B cell (primary cell): ENCODE results near the gene AURKAIP1. TPM values are rescaled to one million over a fixed set of nuclear protein-coding genes. Genes with fewer than 3 reads are reported as not detected.

ENCODE experiments used
- ATAC-seq: fragments of 200-7000 bp; cut with Tn5 transposase; one replicate; pipeline ENCODE4 v1.10.0; 2021; ENCODE audit warnings: low read depth, mild to moderate bottlenecking, moderate number of reproducible peaks, moderate library complexity
- CTCF ChIA-PET: fragments of 350-600 bp; sonication (Branson Sonifier 250); formaldehyde crosslinking; loops from one replicate; lab custom pipeline; 2021; ENCODE audit warnings: antibody characterized with exemption, inconsistent platforms; lab: Charles Lee
- POLR2A ChIA-PET: fragments of 350-600 bp; sonication (Branson Sonifier 250); formaldehyde crosslinking; loops from one replicate; lab custom pipeline; 2021; ENCODE audit warnings: antibody characterized with exemption; lab: Charles Lee
- DNase-seq: peaks from one replicate; pipeline ENCODE4 v3.0.0; 2013
- H2AFZ ChIP-seq: 2 replicates; pipeline ENCODE4 v1.6.1; 2012; ENCODE audit warnings: mild to moderate bottlenecking, low read depth, low read length; ENCODE audit not compliant: insufficient read depth, poor library complexity, severe bottlenecking
- H3K27ac ChIP-seq, 2 donors: 1 replicate in 1 of 2; 2 replicates in 1 of 2; pipeline ENCODE4 v1.5.1; 2012 to 2013; ENCODE audit warnings: low read length in 2 of 2, mild to moderate bottlenecking in 2 of 2, moderate library complexity in 1 of 2
- H3K27me3 ChIP-seq, 4 experiments: fragments of 200-600 bp in 1 of 4; sonication (generic) in 1 of 4; replicated peaks in 1 of 4; 1 replicate in 2 of 4; 2 replicates in 2 of 4; pipeline versions ENCODE4 v1.6.1 to v1.7.0; 2013 to 2016; ENCODE audit warnings: low read length in 3 of 4, mild to moderate bottlenecking in 2 of 4, mixed read lengths in 1 of 4, moderate library complexity in 1 of 4; ENCODE audit not compliant: insufficient read depth in 4 of 4, control insufficient read depth in 3 of 4; ENCODE audit errors: control extremely low read depth in 1 of 4
- H3K36me3 ChIP-seq, 2 experiments: replicated peaks in 1 of 2; 1 replicate in 1 of 2; 2 replicates in 1 of 2; pipeline versions ENCODE4 v1.6.1 to v1.7.1; 2013; ENCODE audit warnings: low read length in 1 of 2; ENCODE audit not compliant: insufficient read depth in 2 of 2, control insufficient read depth in 1 of 2; ENCODE audit errors: control extremely low read depth in 1 of 2, extremely low read depth in 1 of 2
- H3K4me1 ChIP-seq, 2 donors: fragments of 200-600 bp in 1 of 2; sonication (generic) in 1 of 2; 1 replicate in 1 of 2; 2 replicates in 1 of 2; pipeline versions ENCODE4 v1.5.1 to v1.6.1; 2013 to 2017; ENCODE audit warnings: low read length in 2 of 2; ENCODE audit not compliant: control insufficient read depth in 2 of 2, insufficient read depth in 2 of 2
- H3K4me2 ChIP-seq: replicated peaks from 2 replicates; pipeline ENCODE3; 2012; ENCODE audit warnings: mild to moderate bottlenecking, low read depth, low read length; ENCODE audit not compliant: poor library complexity, severe bottlenecking
- H3K4me3 ChIP-seq, 5 experiments: fragments of 200-600 bp in 1 of 5; sonication (generic) in 1 of 5; 1 replicate in 3 of 5; 2 replicates in 2 of 5; pipeline versions ENCODE4 v1.5.1 to v1.7.0; 2011 to 2016; ENCODE audit warnings: low read length in 4 of 5, mild to moderate bottlenecking in 4 of 5, low read depth in 2 of 5, control low read depth in 1 of 5, moderate library complexity in 1 of 5; ENCODE audit not compliant: insufficient read depth in 1 of 5; ENCODE audit errors: control extremely low read depth in 1 of 5, extremely low read depth in 1 of 5
- H3K79me2 ChIP-seq: fragments of 200-600 bp; sonication (generic); one replicate; pipeline ENCODE4 v1.6.0; 2016; ENCODE audit warnings: low read length; ENCODE audit not compliant: control insufficient read depth, insufficient read depth
- H3K9ac ChIP-seq: fragments of 200-600 bp; sonication (generic); 2 replicates; pipeline ENCODE4 v1.6.1; 2017; ENCODE audit warnings: mild to moderate bottlenecking, low read length, moderate library complexity
- H3K9me3 ChIP-seq, 3 donors: one replicate each; pipeline versions ENCODE4 v1.6.1 to v1.7.1; 2013; ENCODE audit warnings: low read length in 2 of 3; ENCODE audit not compliant: control insufficient read depth in 2 of 3, insufficient read depth in 1 of 3; ENCODE audit errors: control extremely low read depth in 1 of 3
- H4K20me1 ChIP-seq: 2 replicates; pipeline ENCODE4 v1.6.0; 2012; ENCODE audit warnings: mild to moderate bottlenecking, low read length; ENCODE audit not compliant: insufficient read depth, control insufficient read depth, poor library complexity, severe bottlenecking
- H3K27ac Mint-ChIP-seq: one replicate; pipeline ENCODE4 v1.8.0; 2021; ENCODE audit warnings: mixed read lengths
- H3K27me3 Mint-ChIP-seq: one replicate; pipeline ENCODE4 v1.8.0; 2021; ENCODE audit warnings: mixed read lengths
- H3K4me1 Mint-ChIP-seq: one replicate; pipeline ENCODE4 v1.8.0; 2021; ENCODE audit warnings: mixed read lengths
- H3K4me3 Mint-ChIP-seq: one replicate; pipeline ENCODE4 v1.8.0; 2021; ENCODE audit warnings: mixed read lengths
- H3K9me3 Mint-ChIP-seq: one replicate; pipeline ENCODE4 v1.8.0; 2022; ENCODE audit warnings: mixed read lengths; ENCODE audit not compliant: insufficient read depth
- EZH2 ChIP-seq: IDR thresholded peaks from 2 replicates; pipeline ENCODE4 v1.6.1; 2012; ENCODE audit warnings: borderline replicate concordance, low read depth, mild to moderate bottlenecking, moderate library complexity, low read length; ENCODE audit not compliant: insufficient read depth, poor library complexity, severe bottlenecking
- WGBS: methylation state at CpG from one replicate; pipeline ENCODE4 v1.1.5; 2013; ENCODE audit warnings: missing lambda C conversion rate; ENCODE audit not compliant: insufficient coverage; 5-methylcytosine and 5-hydroxymethylcytosine counted together
- intact Hi-C: fragments of 100-400 bp; cut with micrococcal nuclease; formaldehyde crosslinking; loops from one replicate; pipeline ENCODE4 v1.10.0; 2022
- polyA plus RNA-seq: library from polyadenylated mRNA; depleted of rRNA; stranded (reverse); fragments of >200 nt; gene quantifications from 2 replicates; pipeline ENCODE4 v1.2.3, GENCODE V29; 2012
- total RNA-seq, 2 donors: library from RNA; stranded (reverse); fragments of 120-200 nt in 1 of 2; gene quantifications; 1 replicate in 1 of 2; 2 replicates in 1 of 2; pipeline versions ENCODE4 v1.2.3 to v1.2.4, GENCODE V29; 2013 to 2022
- TF ChIP-seq, protein P1 (sequence below): fragments of 200-600 bp; IDR thresholded peaks from one replicate; pipeline ENCODE4 v1.8.0; 2022; ENCODE audit warnings: antibody characterized with exemption, mild to moderate bottlenecking

AURKAIP1 gene
- total and polyA plus RNA-seq, 2 donors (not counting 1 experiment from before 2014, with no cell fraction given) = 61.1 to 61.7 TPM

DNA sequence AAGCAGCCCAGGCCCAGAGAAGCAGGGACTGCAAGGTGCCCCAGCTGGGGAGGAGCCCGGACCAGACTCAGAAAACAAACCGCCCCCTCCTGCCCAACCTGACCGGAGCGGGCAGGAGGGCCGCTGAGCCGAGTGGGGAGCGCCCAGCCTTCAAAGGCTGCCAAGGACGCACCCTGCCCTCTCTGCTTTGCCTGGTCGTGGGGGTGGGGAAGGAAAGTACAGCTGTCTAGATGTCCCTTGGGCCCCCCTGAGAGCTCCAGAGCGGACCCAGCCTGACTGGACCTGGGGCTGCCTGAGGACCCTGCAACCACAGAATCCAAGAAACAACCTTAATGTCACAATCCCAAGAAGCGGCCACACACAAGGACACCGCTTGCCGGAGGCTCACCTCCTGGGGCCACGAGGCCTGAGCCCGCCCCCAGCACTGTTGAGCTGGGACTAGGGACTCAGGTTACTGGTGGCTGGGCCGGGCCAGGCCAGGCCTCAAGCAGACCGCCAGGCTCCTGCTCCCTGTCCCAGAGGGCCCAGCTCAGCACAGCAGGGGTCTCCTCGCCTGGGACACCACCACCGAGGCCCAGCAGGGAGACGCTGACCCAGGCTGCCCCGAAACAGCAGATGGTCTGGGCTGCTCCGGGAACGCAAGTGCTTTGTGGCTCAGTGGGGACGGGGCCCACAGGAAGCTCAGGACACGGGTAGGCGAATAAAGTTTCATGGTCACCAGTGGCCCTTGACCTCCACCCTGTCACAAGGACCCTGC lies 27.2 kb downstream of the AURKAIP1 start:
- Histone ChIP-seq H3K36me3 (no peaks in the 10 kb centered on the region), H3K27me3 (peaks cover 0 to 15% (median 2%) of the 10 kb centered on the region in 4 experiments), H3K79me2 (peaks cover 34% of the 10 kb centered on the region), H4K20me1 (peaks cover 48% of the 10 kb centered on the region), H3K4me3 (peak overlapping the region in 4 of 5 experiments; percentile 10 to 81 (median 68)), H3K9ac (peak overlapping the region; percentile 71), H2AFZ (peak overlapping the region; percentile 60), H3K27ac (no peak overlapping the region), H3K9me3 (no peaks in the 10 kb centered on the region), H3K4me1 (peaks cover 14 to 29% of the 10 kb centered on the region in 2 donors), H3K4me2 (peak overlapping the region; percentile 96)
- Mint-ChIP-seq H3K4me1 (peaks cover 24% of the 10 kb centered on the region), H3K4me3 (peak overlapping the region; percentile 83), H3K27ac (peak overlapping the region; percentile 56), H3K27me3 (peaks cover 6% of the 10 kb centered on the region), H3K9me3 (no peaks in the 10 kb centered on the region)
- intact Hi-C loops = no loop called here
- ChIA-PET POLR2A (no interaction called here), CTCF (interaction anchor here (1.2 to 1.4 kb wide), 2 partner anchors 26 to 27 kb away, joined by 3 to 5 read pairs; partner anchors contain the start of gene AURKAIP1)
- DNase-seq (no peak), ATAC-seq (no peak)
- 65% methylated on average over 21 of the region's 26 CpGs for WGBS
- no peak for TF ChIP-seq EZH2
- TF ChIP-seq, protein P1, sequence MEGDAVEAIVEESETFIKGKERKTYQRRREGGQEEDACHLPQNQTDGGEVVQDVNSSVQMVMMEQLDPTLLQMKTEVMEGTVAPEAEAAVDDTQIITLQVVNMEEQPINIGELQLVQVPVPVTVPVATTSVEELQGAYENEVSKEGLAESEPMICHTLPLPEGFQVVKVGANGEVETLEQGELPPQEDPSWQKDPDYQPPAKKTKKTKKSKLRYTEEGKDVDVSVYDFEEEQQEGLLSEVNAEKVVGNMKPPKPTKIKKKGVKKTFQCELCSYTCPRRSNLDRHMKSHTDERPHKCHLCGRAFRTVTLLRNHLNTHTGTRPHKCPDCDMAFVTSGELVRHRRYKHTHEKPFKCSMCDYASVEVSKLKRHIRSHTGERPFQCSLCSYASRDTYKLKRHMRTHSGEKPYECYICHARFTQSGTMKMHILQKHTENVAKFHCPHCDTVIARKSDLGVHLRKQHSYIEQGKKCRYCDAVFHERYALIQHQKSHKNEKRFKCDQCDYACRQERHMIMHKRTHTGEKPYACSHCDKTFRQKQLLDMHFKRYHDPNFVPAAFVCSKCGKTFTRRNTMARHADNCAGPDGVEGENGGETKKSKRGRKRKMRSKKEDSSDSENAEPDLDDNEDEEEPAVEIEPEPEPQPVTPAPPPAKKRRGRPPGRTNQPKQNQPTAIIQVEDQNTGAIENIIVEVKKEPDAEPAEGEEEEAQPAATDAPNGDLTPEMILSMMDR = no peak

DNA sequence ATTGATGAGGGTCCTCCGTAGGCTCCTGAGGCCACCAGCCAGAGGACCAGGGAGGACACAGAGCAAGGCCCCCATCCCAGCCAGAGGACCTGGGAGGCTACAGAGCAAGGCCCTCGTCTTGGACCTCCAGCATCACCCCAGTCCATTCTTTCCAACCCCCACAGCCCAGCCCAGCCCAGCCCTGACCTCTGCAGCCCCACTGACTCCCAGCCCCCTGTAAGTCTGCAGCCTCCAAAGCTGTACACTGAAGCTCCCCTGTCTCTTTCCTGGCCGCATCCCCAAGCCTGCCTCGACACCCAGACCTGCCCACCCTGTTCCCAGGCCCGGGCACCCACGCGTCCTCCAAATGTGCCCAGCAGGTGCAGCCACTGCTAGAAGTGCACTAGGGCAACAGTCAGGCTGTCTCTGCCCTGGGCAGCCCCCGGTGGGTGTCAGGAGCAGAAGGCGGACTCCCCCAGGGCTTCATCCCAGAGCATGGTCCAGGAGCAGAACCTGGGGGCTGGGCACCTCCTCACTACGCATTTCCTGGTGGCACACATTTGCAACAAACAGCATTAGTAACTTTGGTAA lies 27.9 kb downstream of the AURKAIP1 start:
- peaks cover 7 to 21% of the 10 kb centered on the region in 2 donors for H3K4me1 ChIP-seq
- Mint-ChIP-seq H3K4me3 (peak overlapping the region; percentile 83), H3K27ac (peak overlapping the region; percentile 43), H3K4me1 (peaks cover 17% of the 10 kb centered on the region), H3K9me3 (no peaks in the 10 kb centered on the region), H3K27me3 (no peaks in the 10 kb centered on the region)
- TF ChIP-seq EZH2 = no peak
- TF ChIP-seq, protein P1 = no peak
- ChIA-PET POLR2A (no interaction called here), CTCF (interaction anchor here (1.3 to 1.4 kb wide), 2 partner anchors 22 to 28 kb away, joined by 3 to 5 read pairs; partner anchors contain the start of gene AURKAIP1)
- no peaks in the 10 kb centered on the region for H3K36me3 ChIP-seq
- WGBS = 97% methylated on average over 10 of the region's 10 CpGs
- H2AFZ ChIP-seq = no peak overlapping the region
- no peak overlapping the region for H3K27ac ChIP-seq
- peaks cover 0 to 9% (median 0%) of the 10 kb centered on the region in 4 experiments for H3K27me3 ChIP-seq
- no peak overlapping the region for H3K4me2 ChIP-seq
- DNase-seq (no peak), ATAC-seq (no peak)
- intact Hi-C loops = no loop called here
- peaks cover 46% of the 10 kb centered on the region for H4K20me1 ChIP-seq
- H3K79me2 ChIP-seq = peaks cover 34% of the 10 kb centered on the region
- H3K4me3 ChIP-seq = no peak overlapping the region
- H3K9ac ChIP-seq = no peak overlapping the region
- H3K9me3 ChIP-seq = no peaks in the 10 kb centered on the region
